HG03520 (cell line): Measurements from ENCODE around the gene ART5.
"Not testable (repeated sequence)": the region's sequence is repeated elsewhere in the genome, so short reads cannot be mapped to it uniquely, and the experiment has no call there.

Experiments used
- ATAC-seq: cut with Tn5 transposase; IDR thresholded peaks from one replicate; pipeline ENCODE4 v1.9.1; 2021; ENCODE audit warnings: mild to moderate bottlenecking, moderate library complexity; ENCODE audit not compliant: unreplicated experiment

ART5 gene

GRCh38 chr11:3658252-3658651 is 16.5 kb upstream of the ART5 start:
- no peak for ATAC-seq

- ATAC-seq = not testable (repeated sequence)
These were observed 15.5 kb upstream of the ART5 start for GRCh38 chr11:3657331-3657730.

- no peak for ATAC-seq
These were observed 13.8 kb upstream of the ART5 start for GRCh38 chr11:3655547-3655946.

GRCh38 chr11:3652514-3652913 is 10.7 kb upstream of the ART5 start:
- not testable (repeated sequence) for ATAC-seq

GRCh38 chr11:3649374-3649773 is 7.6 kb upstream of the ART5 start:
- not testable (repeated sequence) for ATAC-seq

GRCh38 chr11:3648843-3649242 is 7.1 kb upstream of the ART5 start:
- ATAC-seq = not testable (repeated sequence)

- no peak for ATAC-seq
These were observed 3.8 kb upstream of the ART5 start for GRCh38 chr11:3645552-3645951.

- no peak for ATAC-seq
These were observed 3.0 kb upstream of the ART5 start, which contains the start of gene ART1 for GRCh38 chr11:3644817-3645235. TSS of gene ART1 (plus strand) at chr11:3645128. CDS start at chr11:3659214, 14,086 bp downstream.

GRCh38 chr11:3643102-3643546 is 1.3 kb upstream of the ART5 start:
- ATAC-seq = not testable (repeated sequence)

- ATAC-seq = no peak
These were observed 519 bp upstream of the ART5 start for GRCh38 chr11:3642071-3642951.

- ATAC-seq = no peak
These were observed 601 bp downstream of the ART5 start for GRCh38 chr11:3641191-3641590.

GRCh38 chr11:3639841-3640240 is 2.0 kb downstream of the ART5 start:
- ATAC-seq = no peak

- no peak for ATAC-seq
These were observed 3.3 kb downstream of the ART5 start for GRCh38 chr11:3638513-3638912.

- no peak for ATAC-seq
These were observed 4.6 kb downstream of the ART5 start for GRCh38 chr11:3637201-3637600.

GRCh38 chr11:3635641-3636375 is 6.0 kb downstream of the ART5 start:
- ATAC-seq = no peak

GRCh38 chr11:3632070-3632660 is 9.6 kb downstream of the ART5 start:
- no peak for ATAC-seq

GRCh38 chr11:3631331-3631730 is 10.5 kb downstream of the ART5 start:
- ATAC-seq = no peak

- ATAC-seq = no peak
These were observed 14.5 kb downstream of the ART5 start for GRCh38 chr11:3627291-3627690.

GRCh38 chr11:3626250-3626960 is 15.4 kb downstream of the ART5 start:
- ATAC-seq = no peak

GRCh38 chr11:3623767-3624458 is 17.9 kb downstream of the ART5 start:
- no peak for ATAC-seq
